ENCODE results near the gene TMEM209. TPM values are rescaled to one million over a fixed set of nuclear protein-coding genes. Genes with fewer than 3 reads are reported as not detected.

The TMEM209 gene
- total RNA-seq, 4 donors from 2014 or later, result 3.5 to 11.3 (median 8.8) TPM

- intact Hi-C loops (cut with DNase I), result no loop called here
- Histone ChIP-seq H3K9me3 (no peaks in the 10 kb centered on the region), H3K36me3 (peaks cover 0 to 24% (median 7%) of the 10 kb centered on the region in 3 donors), H3K27me3 (no peaks in the 10 kb centered on the region), H3K4me1 (peaks cover 2 to 24% (median 14%) of the 10 kb centered on the region in 3 donors), H3K27ac (peak overlapping the region in 2 of 4 donors; percentile 67 to 78), H3K4me3 (peak overlapping the region; percentile 43 to 68 (median 62))
- DNase-seq, result no peak
- no peak for TF ChIP-seq CTCF (IDR thresholded peaks at IDR 0.05)
- no peak for TF ChIP-seq POLR2A (IDR thresholded peaks at IDR 0.05)
- 70 to 77% methylated on average over 4 to 6 of the region's 47 CpGs for WGBS, 2 donors
Observed at GRCh38 chr7:130140551-130141160, 64.5 kb downstream of the TMEM209 start.

- H3K9me3 ChIP-seq, result no peaks in the 10 kb centered on the region
- H3K4me3 ChIP-seq, result no peak overlapping the region
- DNase-seq, result no peak
- WGBS, 2 donors, result 88 to 89% methylated on average over 2 of the region's 2 CpGs
- H3K4me1 ChIP-seq, result peaks cover 2 to 24% (median 14%) of the 10 kb centered on the region in 3 donors
- H3K27me3 ChIP-seq, result no peaks in the 10 kb centered on the region
- intact Hi-C loops (cut with DNase I), result no loop called here
- peaks cover 0 to 37% (median 7%) of the 10 kb centered on the region in 3 donors for H3K36me3 ChIP-seq
- H3K27ac ChIP-seq, result no peak overlapping the region
- TF ChIP-seq POLR2A (IDR thresholded peaks at IDR 0.05) (no peak), CTCF (IDR thresholded peaks at IDR 0.05) (no peak)
Observed at GRCh38 chr7:130139193-130139960, 65.8 kb downstream of the TMEM209 start.

GRCh38 chr7:130137207-130137606 lies 68.0 kb downstream of the TMEM209 start:
- Histone ChIP-seq H3K4me1 (peaks cover 2 to 19% (median 10%) of the 10 kb centered on the region in 3 donors), H3K36me3 (peaks cover 0 to 59% (median 7%) of the 10 kb centered on the region in 3 donors), H3K27ac (no peak overlapping the region), H3K4me3 (no peak overlapping the region), H3K9me3 (no peaks in the 10 kb centered on the region), H3K27me3 (no peaks in the 10 kb centered on the region)
- TF ChIP-seq POLR2A (IDR thresholded peaks at IDR 0.05), result no peak
- no peak for TF ChIP-seq CTCF (IDR thresholded peaks at IDR 0.05)
- intact Hi-C loops (cut with DNase I), result no loop called here
- DNase-seq, result no peak
- WGBS, 2 donors, result 90 to 96% methylated on average over 4 of the region's 4 CpGs

GRCh38 chr7:130136579-130137167 lies 68.5 kb downstream of the TMEM209 start:
- Histone ChIP-seq H3K27ac (no peak overlapping the region), H3K27me3 (no peaks in the 10 kb centered on the region), H3K36me3 (peaks cover 0 to 64% (median 7%) of the 10 kb centered on the region in 3 donors), H3K9me3 (no peaks in the 10 kb centered on the region), H3K4me3 (no peak overlapping the region), H3K4me1 (peaks cover 2 to 13% (median 5%) of the 10 kb centered on the region in 3 donors)
- intact Hi-C loops (cut with DNase I), result no loop called here
- 85 to 100% methylated on average over 1 of the region's 1 CpG for WGBS, 2 donors
- TF ChIP-seq CTCF (IDR thresholded peaks at IDR 0.05) (no peak), POLR2A (IDR thresholded peaks at IDR 0.05) (no peak)
- DNase-seq, result no peak

Measured in esophagus squamous epithelium (tissue), 5 donors.